Midbrain (tissue), 1 donor: ENCODE results near the gene MPZL3.

ENCODE experiments used
- DNase-seq: peaks from one replicate; lab custom pipeline; 2025; lab: John Stamatoyannopoulos, UW

Gene MPZL3

GRCh38 chr11:118264569-118265465 is 12.7 kb upstream of the MPZL3 start:
- no peak for DNase-seq

GRCh38 chr11:118263695-118264568 is 11.8 kb upstream of the MPZL3 start, which contains the start of gene MPZL2:
MPZL2 (minus strand) TSS chr11:118264297; CDS start chr11:118264153, 144 bp downstream.
- no peak for DNase-seq

GRCh38 chr11:118263112-118263511 is 10.9 kb upstream of the MPZL3 start:
- DNase-seq = no peak

- no peak for DNase-seq
These were observed 8.2 kb upstream of the MPZL3 start for GRCh38 chr11:118260353-118260752.

GRCh38 chr11:118259138-118259537 is 7.0 kb upstream of the MPZL3 start:
- DNase-seq = no peak

- no peak for DNase-seq
These were observed 6.2 kb upstream of the MPZL3 start for GRCh38 chr11:118258410-118258809.

GRCh38 chr11:118252688-118253087 is 523 bp upstream of the MPZL3 start:
- no peak for DNase-seq

GRCh38 chr11:118247041-118247440 is 5.1 kb downstream of the MPZL3 start:
- DNase-seq = no peak

GRCh38 chr11:118245936-118246562 is 6.1 kb downstream of the MPZL3 start:
- DNase-seq = no peak

- no peak for DNase-seq
These were observed 8.0 kb downstream of the MPZL3 start for GRCh38 chr11:118243993-118244762.

- no peak for DNase-seq
These were observed 9.0 kb downstream of the MPZL3 start for GRCh38 chr11:118243161-118243560.

GRCh38 chr11:118241764-118242098 is 10.4 kb downstream of the MPZL3 start:
- no peak for DNase-seq

GRCh38 chr11:118240999-118241763 is 11.0 kb downstream of the MPZL3 start:
- DNase-seq = no peak

GRCh38 chr11:118239509-118240205 is 12.5 kb downstream of the MPZL3 start:
- no peak for DNase-seq

GRCh38 chr11:118238929-118239328 is 13.2 kb downstream of the MPZL3 start:
- DNase-seq = no peak

- DNase-seq = no peak
These were observed 13.7 kb downstream of the MPZL3 start for GRCh38 chr11:118238421-118238820.

- no peak for DNase-seq
These were observed 16.0 kb downstream of the MPZL3 start for GRCh38 chr11:118236170-118236569.

GRCh38 chr11:118234833-118235232 is 17.3 kb downstream of the MPZL3 start:
- no peak for DNase-seq

- no peak for DNase-seq
These were observed 18.3 kb downstream of the MPZL3 start for GRCh38 chr11:118233850-118234249.

GRCh38 chr11:118233377-118233776 is 18.8 kb downstream of the MPZL3 start:
- DNase-seq = no peak
